HG03460 (cell line): ENCODE results near the gene CCNC.
A peak's percentile ranks its signal among the peaks of the same experiment; 100 is the strongest.

ENCODE experiments used
- ATAC-seq: cut with Tn5 transposase; IDR thresholded peaks from one replicate; pipeline ENCODE4 v1.9.1; 2021; ENCODE audit not compliant: unreplicated experiment

CCNC gene

GRCh38 chr6:99568103-99568933 is at the start of gene CCNC:
TSS of gene CCNC (minus strand) at chr6:99568660. CDS start at chr6:99568527, 133 bp downstream.
- ATAC-seq = peak; percentile 98

- no peak for ATAC-seq
Observed at GRCh38 chr6:99617131-99617530, 48.7 kb upstream of the CCNC start.

- ATAC-seq = peak; percentile 24
Observed at GRCh38 chr6:99614430-99615186, 46.1 kb upstream of the CCNC start.

GRCh38 chr6:99613705-99614429 is 45.4 kb upstream of the CCNC start:
- peak; percentile 57 for ATAC-seq

- peak; percentile 43 for ATAC-seq
Observed at GRCh38 chr6:99613409-99613704, 44.9 kb upstream of the CCNC start.

GRCh38 chr6:99612551-99613408 is 44.3 kb upstream of the CCNC start:
- peak; percentile 0 for ATAC-seq

GRCh38 chr6:99611148-99611547 is 42.7 kb upstream of the CCNC start:
- peak; percentile 51 for ATAC-seq

- ATAC-seq = no peak
Observed at GRCh38 chr6:99609905-99610489, 41.5 kb upstream of the CCNC start.

GRCh38 chr6:99608886-99609482 is 40.5 kb upstream of the CCNC start:
- no peak for ATAC-seq

GRCh38 chr6:99608059-99608885 is 39.8 kb upstream of the CCNC start:
- ATAC-seq = no peak

GRCh38 chr6:99607416-99608036 is 39.1 kb upstream of the CCNC start:
- no peak for ATAC-seq

GRCh38 chr6:99606656-99607415 is 38.4 kb upstream of the CCNC start, which contains the start of gene PRDM13:
TSS of gene PRDM13 (plus strand) at chr6:99606833. CDS start at chr6:99607035, 202 bp downstream.
- no peak for ATAC-seq

GRCh38 chr6:99605911-99606655 is 37.6 kb upstream of the CCNC start:
- no peak for ATAC-seq

- ATAC-seq = no peak
Observed at GRCh38 chr6:99605074-99605734, 36.7 kb upstream of the CCNC start.

- ATAC-seq = no peak
Observed at GRCh38 chr6:99604166-99605073, 36.0 kb upstream of the CCNC start.
